ENCODE measurements around the gene MGA. TPM values are rescaled to one million over a fixed set of nuclear protein-coding genes. Genes with fewer than 3 reads are reported as not detected.

MGA gene
- polyA plus RNA-seq, 10 donors, result 17.4 to 26.6 (median 21.9) TPM

- no peak for DNase-seq
Observed at GRCh38 chr15:41782371-41783282, 122.4 kb downstream of the MGA start.

GRCh38 chr15:41783296-41783695, 123.1 kb downstream of the MGA start:
- no peak for DNase-seq

GRCh38 chr15:41788262-41788661, 128.1 kb downstream of the MGA start:
- no peak for DNase-seq

- no peak for DNase-seq
Observed at GRCh38 chr15:41789236-41789635, 129.0 kb downstream of the MGA start.

- no peak for DNase-seq
Observed at GRCh38 chr15:41789662-41790061, 129.5 kb downstream of the MGA start.

DNA sequence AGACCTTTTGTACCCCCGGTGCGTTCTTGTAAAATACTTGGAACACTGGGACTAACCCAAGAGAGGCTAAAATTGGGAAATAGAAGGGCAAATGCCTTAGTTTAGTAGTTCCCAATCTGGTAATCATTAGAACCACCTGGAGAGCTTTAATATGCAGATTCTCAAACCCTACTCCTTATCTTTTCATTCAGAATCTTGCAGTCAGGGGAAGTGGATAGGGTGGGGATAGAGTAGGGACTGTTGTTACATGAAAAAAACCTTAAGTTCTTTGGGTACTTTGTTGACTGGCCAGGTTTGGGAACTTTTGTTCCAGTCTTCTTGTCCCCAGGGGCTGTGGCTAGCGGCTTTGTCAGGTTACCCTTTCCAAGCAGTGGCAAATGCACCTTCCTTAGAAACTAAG, 130.0 kb downstream of the MGA start:
- no peak for DNase-seq

GRCh38 chr15:41790756-41791546, 130.7 kb downstream of the MGA start:
- DNase-seq, result peak in 1 of 3 donors; percentile 37

DNA sequence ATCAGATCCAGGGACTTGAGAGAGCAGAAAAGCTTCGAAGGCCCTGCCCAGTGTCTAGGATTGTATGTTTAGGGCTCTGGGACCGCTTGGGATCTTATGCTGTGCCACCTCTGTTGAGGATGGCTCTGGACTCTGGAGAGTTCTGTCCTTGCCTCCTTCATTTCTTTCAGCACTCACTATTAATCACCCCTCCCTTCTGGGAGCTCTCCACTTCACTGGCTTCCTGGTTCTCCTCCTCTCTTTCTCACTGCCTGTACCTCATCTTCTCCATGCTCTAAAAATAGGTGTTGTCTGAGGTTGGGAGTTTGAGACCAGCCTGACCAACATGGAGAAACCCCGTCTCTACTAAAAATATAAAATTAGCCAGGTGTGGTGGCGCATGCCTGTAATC, 131.3 kb downstream of the MGA start:
- DNase-seq, result no peak

DNA sequence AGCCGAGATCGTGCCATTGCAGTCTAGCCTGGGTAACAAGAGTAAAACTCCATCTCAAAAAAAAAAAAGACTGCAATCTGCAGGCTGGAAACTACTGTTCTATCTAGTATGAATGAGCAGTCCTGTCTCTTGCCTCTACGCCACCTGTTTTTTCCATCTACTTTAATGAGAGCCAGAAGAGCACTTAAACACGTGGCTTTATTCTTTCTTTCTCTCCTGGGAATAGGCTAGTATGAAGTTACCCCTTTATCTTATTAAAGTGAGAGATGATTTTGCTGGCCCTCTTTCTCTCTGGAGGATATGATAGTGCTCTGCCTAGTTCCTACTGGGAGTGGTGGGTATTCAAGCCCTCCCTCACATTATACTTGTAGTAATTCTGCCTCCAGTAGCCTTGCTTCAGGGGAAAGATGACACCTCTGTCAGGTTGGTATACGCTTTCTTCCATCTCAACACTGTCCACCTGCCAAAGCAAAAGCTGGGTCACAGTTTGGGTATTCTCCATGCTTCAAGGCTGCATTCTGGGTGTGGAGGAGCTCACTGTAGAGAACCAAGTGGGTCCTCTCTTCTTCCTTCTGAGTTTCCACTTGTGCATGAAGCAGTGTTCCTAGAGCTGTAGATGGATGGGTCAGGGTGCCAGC, 131.9 kb downstream of the MGA start:
- DNase-seq, result peak in 1 of 3 donors; percentile 51

DNA sequence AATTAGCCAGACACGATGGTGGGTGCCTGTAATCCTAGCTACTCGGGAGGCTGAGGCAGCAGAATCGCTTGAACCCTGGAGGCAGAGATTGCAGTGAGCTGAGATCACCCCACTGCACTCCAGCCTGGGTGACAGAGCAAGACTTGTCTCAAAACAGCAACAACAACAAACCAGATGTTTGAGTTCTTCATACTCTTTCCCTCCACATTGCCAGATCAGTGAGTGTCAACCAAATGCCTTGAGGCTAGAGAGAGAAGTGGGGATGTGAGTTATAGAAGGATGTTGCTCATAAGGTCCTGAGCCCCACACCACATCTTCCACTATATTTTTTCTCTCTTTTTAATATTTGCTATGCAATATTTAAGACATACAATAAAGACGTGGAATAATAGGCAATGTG, 133.9 kb downstream of the MGA start:
- DNase-seq, result no peak

DNA sequence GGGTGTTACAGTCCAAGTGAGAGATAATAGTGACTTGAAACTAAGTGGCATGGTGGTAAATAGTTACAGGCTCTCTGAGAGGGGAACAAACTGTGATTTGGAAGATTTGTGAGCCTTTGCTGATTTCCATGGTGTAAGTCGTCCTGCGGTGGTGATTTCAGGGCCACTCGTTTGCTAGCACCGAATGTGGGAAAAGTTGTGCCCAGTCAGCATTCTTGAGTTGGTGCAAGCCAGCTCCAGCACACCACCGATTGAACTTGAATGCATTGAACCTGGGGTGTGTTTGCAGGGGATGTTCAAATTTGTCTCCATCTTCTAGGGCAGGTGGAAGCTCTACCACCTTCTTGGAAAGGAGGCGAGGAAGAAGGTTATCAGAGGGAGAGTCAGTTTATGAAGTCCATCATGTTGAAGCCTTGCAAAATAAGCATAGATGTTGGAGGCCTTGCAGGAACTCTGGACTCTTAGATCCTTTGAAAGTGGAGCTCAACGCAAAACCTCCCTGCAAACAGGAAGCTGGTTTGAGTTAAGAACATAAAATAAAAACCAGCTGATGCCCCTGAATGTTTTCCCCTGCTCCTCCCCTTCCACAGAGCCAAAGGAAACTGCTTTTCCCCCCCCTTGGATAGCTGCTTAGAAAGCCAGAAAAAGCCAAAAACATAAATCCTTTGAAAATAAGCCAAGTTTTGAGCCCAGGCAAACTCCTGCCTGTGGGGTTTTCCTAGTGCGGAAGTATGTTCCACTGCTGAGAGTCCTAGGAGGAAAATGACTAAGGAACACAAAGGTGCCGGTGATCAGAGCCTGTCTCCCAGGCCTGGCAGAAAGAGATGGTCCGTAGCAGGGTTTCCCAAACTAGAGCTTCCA, 136.0 kb downstream of the MGA start:
- DNase-seq, result peak in 2 of 3 donors; percentile 55 to 58

DNA sequence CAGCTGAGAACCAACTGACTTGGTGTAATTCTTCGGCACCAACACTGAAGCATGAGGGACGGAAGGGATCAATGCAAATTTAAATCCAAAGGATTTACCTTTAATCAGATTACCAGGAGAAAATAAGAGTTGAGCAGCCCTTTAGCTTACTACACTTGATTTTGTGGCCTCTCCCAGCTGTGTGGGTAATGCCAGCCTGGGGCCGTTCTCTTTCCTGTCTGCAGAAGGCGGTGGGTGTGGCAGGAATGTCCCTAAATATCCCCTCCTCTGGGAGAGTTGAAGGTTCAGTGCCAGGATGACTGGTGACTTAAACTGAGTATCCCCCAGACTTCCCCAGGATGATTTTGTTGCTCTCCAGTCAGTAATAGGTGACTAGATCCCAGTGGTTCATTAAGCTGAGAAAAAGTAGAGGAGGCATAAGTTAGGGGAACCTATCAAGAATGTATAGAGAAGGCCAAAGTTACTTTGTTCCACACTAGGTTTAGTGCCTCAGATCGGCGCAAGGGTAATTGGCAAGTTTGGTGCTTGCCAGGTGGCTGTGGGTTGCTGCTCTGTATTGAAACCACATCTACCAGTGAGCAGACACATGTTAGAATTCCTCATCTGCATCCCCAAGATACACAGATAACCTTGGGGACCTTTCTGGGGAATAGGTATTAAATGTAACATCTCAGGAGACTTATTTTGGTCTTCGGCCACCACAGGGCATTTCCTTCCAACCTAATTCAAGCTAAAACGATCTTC, 137.2 kb downstream of the MGA start:
- no peak for DNase-seq

DNA sequence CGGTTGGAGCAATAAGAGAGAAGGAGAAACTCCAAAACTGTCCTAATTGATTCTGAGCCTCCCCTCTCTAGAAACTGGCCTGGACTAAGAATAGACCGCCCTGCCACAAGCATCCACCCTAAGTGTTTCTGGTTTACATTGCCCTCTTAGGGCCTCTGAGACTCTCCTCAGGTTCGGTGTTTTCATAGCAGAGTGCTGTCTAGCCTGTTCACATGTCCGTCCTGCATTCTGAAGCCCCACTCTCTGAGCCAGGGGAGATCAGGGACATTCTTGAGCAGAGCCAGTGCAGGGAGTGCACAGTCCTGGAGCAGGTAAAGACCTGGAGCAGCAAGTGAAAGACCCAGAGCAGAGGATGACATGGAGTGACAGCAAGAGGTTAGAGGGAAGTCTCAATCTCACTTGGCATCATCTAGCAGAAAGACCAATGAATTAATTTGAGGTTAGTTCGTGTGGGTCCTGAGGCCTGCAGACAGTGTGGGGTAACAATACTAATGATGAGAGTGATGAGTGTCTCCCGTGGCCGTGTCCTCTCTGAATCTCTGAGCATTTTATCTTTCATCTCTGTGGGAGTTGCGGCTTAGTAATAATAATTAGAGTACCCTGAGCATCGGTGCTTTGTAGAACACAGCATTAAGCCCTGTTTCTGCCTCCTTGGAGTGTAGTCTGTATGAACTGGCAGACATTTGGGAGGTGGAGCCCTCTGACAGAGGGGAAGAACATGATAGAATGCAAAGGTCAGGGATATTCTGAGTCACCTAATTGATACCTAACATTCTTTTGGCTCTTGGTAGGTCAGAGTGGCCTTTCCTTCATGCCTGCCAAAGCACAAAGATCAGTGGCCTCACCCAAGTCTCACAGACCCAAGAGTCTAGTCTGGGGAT, 138.6 kb downstream of the MGA start:
- no peak for DNase-seq

DNA sequence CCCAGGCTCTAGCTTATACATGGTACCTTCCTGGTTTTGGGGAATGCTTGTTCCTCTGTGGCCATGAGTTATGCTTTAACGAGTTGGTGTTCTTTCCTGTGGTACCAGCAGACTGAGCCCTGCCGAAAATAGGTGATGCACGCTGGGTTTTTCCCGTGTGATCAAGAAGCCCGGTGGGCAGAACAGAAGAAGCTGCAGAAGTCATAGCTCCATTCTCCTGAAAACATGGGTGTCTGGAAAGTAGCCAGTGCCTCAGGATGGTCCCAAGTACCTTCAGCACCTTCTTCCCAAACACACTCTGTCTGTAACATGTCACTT, 139.2 kb downstream of the MGA start:
- DNase-seq, result no peak

DNA sequence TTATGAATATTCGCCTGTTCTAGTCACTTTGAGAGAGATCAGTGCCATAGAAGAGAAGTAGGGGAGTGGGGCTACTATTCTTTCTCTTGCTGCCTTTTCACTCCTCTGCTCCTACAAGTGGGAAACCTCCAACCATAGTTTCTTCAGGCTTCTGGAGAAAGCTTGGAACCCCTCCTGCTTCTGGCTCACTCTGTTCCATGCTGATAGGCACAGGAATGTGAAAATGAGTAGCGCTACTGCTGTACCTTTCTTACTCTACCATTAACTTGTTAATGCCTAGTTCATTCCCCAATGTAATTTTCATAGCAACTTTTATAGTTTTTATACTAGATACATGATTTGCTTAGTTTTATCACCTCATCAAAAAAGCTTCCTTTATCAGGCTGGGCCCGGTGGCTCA, 141.0 kb downstream of the MGA start:
- DNase-seq, result no peak

DNA sequence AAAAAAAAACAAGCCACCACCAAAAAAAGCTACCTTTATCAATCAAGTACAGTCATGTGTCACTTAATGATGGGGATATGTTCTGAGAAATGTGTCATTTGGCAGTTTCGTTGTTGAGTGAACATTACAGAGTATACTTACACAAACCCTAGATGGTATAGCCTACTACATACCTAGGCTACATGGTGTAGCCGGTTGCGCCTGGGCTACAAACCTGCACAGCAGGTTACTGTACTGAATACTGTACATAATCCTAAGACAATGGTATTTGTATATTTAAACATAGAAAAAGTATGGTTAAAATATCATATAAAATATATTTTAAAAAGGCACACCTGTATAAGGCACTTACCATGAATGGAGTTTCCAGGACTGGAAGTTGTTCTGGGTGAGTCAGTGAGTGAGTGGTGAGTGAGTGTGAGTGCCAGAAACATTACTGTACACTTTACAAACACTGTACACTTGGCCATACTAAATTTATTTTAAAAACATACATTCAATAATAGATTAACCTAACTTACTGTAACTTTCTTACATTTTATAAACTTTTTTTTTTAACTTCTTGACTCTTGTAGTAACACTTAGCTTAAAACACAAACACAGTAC, 141.7 kb downstream of the MGA start:
- DNase-seq, result no peak

- no peak for DNase-seq
Observed at GRCh38 chr15:41804361-41804760, 144.2 kb downstream of the MGA start.

DNA sequence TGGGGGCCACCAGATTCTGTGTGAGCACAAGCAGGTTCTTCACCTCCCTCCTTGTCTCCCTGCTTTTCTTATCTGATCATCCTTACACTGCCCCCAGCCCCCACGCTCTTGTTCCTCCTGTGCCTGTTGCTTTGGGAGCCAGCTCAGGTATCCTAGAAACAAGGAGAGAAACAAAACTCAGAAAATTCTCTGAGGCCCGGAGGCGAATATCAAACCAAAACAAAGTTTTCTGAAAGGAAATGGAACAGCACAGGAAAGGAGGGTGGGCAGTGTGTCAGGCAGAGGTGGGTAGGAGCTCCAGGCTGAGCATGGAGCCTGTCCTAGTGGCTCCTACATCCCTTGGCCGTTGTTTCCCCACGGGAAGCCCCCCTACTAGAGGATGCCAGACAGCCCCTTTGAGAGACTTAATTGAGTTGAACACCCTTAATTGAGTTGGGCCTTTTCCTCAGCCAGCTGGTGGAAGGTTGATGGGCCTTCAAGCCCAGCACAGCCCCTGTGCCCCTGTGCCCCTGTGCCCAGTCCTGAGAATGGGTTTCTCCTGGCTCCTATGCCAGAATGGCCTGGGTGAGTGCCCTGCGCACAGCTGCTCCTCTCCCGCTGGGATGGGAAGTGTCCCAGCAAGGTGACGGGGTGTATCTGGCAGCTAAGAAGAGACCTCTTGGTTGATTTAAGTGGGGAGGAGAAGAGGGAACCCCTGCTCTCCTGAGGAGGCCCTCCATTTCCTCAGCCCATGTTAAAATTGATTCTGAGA, 144.9 kb downstream of the MGA start:
- DNase-seq, result peak in 1 of 3 donors; percentile 44

GRCh38 chr15:41805711-41806110, 145.5 kb downstream of the MGA start:
- no peak for DNase-seq

Measured in muscle of back (tissue), 11 donors.